NT2/D1 (cell line): ENCODE results near the gene GGT6.

Experiments used
- YY1 ChIP-seq: IDR thresholded peaks from 2 replicates; pipeline ENCODE4 v1.6.1; 2011; ENCODE audit not compliant: insufficient read length, insufficient read depth
- ZNF274 ChIP-seq: IDR thresholded peaks from 2 replicates; pipeline ENCODE4 v1.6.1; 2011; ENCODE audit warnings: mild to moderate bottlenecking, low read depth, low read length

DNA sequence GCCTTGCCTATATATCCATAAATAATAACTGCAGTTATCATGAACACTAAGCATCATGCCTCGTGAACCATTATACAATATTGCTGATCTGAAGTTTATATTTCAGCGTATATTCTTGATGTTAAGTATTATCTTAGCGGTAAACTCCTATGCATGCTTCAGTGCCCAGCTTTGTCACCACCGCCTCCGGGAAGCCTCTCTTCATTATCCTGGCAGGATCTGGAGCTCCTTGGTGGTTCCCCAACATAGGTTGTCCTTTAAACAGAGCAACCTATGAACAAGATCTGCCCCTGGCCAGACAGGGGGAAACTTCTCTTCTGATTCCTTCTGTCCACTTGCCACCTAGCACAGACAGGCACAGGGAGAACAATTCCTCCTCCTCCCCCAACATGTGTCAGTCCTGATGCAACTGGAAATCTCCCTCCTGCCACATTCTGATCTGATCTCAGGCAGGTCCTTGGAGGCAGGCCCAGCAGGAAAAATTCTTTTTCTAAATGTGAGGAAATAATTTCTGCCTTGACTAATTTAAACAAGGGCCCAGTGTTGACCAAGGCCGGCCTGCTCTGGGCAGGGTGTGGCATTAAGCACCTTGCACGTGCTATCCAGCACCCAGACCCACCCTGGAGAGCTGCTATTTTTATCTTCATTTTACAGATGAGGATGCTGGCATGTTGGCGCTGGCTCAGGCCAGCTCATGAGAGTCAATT lies 39.3 kb downstream of the GGT6 start:
- no peak for TF ChIP-seq YY1
- TF ChIP-seq ZNF274: no peak
